WTC11 (cell line): Measurements from ENCODE around the gene METTL5. TPM values are rescaled to one million over a fixed set of nuclear protein-coding genes. Genes with fewer than 3 reads are reported as not detected.
A peak's percentile ranks its signal among the peaks of the same experiment; 100 is the strongest.
"Not testable (repeated sequence)": the region's sequence is repeated elsewhere in the genome, so short reads cannot be mapped to it uniquely, and the experiment has no call there.

Experiments used
- ATAC-seq: fragments of 200-7000 bp; cut with Tn5 transposase; 2 replicates; pipeline ENCODE4 v1.10.0; 2021; ENCODE audit warnings: mild to moderate bottlenecking, moderate library complexity
- CTCF ChIA-PET: fragments of 300-600 bp; sonication (Branson Sonifier 250); formaldehyde crosslinking; loops from one replicate; lab custom pipeline; 2021; ENCODE audit warnings: antibody characterized with exemption; lab: Charles Lee
- POLR2A ChIA-PET: fragments of 350-600 bp; sonication (Branson Sonifier 250); formaldehyde crosslinking; loops from one replicate; lab custom pipeline; 2021; ENCODE audit warnings: antibody characterized with exemption; lab: Charles Lee
- DNase-seq: peaks from one replicate; pipeline ENCODE4 v3.0.0; 2021; ENCODE audit warnings: low spot score
- H3K27ac Mint-ChIP-seq: 2 replicates; pipeline ENCODE4 v1.8.0; 2021; ENCODE audit warnings: mixed read lengths
- H3K27me3 Mint-ChIP-seq: 2 replicates; pipeline ENCODE4 v1.8.0; 2021; ENCODE audit warnings: low read depth, mild to moderate bottlenecking, moderate library complexity, mixed read lengths
- H3K36me3 Mint-ChIP-seq: 2 replicates; pipeline ENCODE4 v1.8.0; 2021; ENCODE audit warnings: mixed read lengths
- H3K4me1 Mint-ChIP-seq: 2 replicates; pipeline ENCODE4 v1.8.0; 2022; ENCODE audit warnings: mixed read lengths
- H3K4me3 Mint-ChIP-seq: 2 replicates; pipeline ENCODE4 v1.8.0; 2021; ENCODE audit warnings: mild to moderate bottlenecking, moderate library complexity, mixed read lengths
- H3K9me3 Mint-ChIP-seq: 2 replicates; pipeline ENCODE4 v1.8.0; 2021; ENCODE audit warnings: mixed read lengths
- ATF2 ChIP-seq: sonication (generic); formaldehyde crosslinking; IDR thresholded peaks from 2 replicates; pipeline ENCODE4 v1.8.1; 2022; ENCODE audit warnings: low read depth, missing genetic modification reagents, borderline replicate concordance
- ELF4 ChIP-seq: sonication (generic); formaldehyde crosslinking; IDR thresholded peaks from 2 replicates; pipeline ENCODE4 v1.8.1; 2022; ENCODE audit warnings: low read depth, mild to moderate bottlenecking, moderate library complexity, missing genetic modification reagents
- EMX1 ChIP-seq: fragments of 250-450 bp; sonication (Bioruptor Pico); IDR thresholded peaks from 2 replicates; pipeline ENCODE4 v1.8.0; 2021; ENCODE audit warnings: mild to moderate bottlenecking
- FOXJ3 ChIP-seq: sonication (generic); formaldehyde crosslinking; IDR thresholded peaks from 2 replicates; pipeline ENCODE4 v1.9.0; 2021; ENCODE audit warnings: missing genetic modification reagents, mild to moderate bottlenecking, borderline replicate concordance
- FOXP1 ChIP-seq: sonication (generic); formaldehyde crosslinking; IDR thresholded peaks from 2 replicates; pipeline ENCODE4 v1.8.0; 2022; ENCODE audit warnings: missing genetic modification reagents, mild to moderate bottlenecking, moderate library complexity, borderline replicate concordance
- GTF2I ChIP-seq: fragments of 250-450 bp; sonication (Bioruptor Pico); conservative IDR thresholded peaks from 2 replicates; pipeline ENCODE4 v1.4.0; 2021; ENCODE audit warnings: mild to moderate bottlenecking
- JAZF1 ChIP-seq: fragments of 250-450 bp; sonication (Bioruptor Pico); IDR thresholded peaks from 2 replicates; pipeline ENCODE4 v1.9.0; 2021; ENCODE audit warnings: moderate library complexity, mild to moderate bottlenecking, inconsistent platforms
- JUN ChIP-seq: sonication (generic); formaldehyde crosslinking; IDR thresholded peaks from 2 replicates; pipeline ENCODE4 v1.8.0; 2023; ENCODE audit warnings: mild to moderate bottlenecking, missing genetic modification reagents
- MAX ChIP-seq: sonication (generic); formaldehyde crosslinking; IDR thresholded peaks from 2 replicates; pipeline ENCODE4 v1.8.0; 2022; ENCODE audit warnings: mild to moderate bottlenecking, missing genetic modification reagents
- MLX ChIP-seq: sonication (generic); formaldehyde crosslinking; IDR thresholded peaks from 2 replicates; pipeline ENCODE4 v1.8.1; 2023; ENCODE audit warnings: mild to moderate bottlenecking, missing genetic modification reagents, moderate library complexity
- MYBL2 ChIP-seq: sonication (generic); formaldehyde crosslinking; IDR thresholded peaks from 2 replicates; pipeline ENCODE4 v1.8.1; 2023; ENCODE audit warnings: mild to moderate bottlenecking, moderate library complexity, missing genetic modification reagents
- RELA ChIP-seq: sonication (generic); formaldehyde crosslinking; IDR thresholded peaks from 2 replicates; pipeline ENCODE4 v1.8.1; 2022; ENCODE audit warnings: missing genetic modification reagents, mild to moderate bottlenecking, borderline replicate concordance
- RORB ChIP-seq: fragments of 250-450 bp; sonication (Bioruptor Pico); IDR thresholded peaks from 2 replicates; pipeline ENCODE4 v1.9.0; 2021; ENCODE audit warnings: mild to moderate bottlenecking
- SMAD3 ChIP-seq: sonication (generic); formaldehyde crosslinking; IDR thresholded peaks from 2 replicates; pipeline ENCODE4 v1.8.0; 2022; ENCODE audit warnings: missing genetic modification reagents, mild to moderate bottlenecking, borderline replicate concordance
- SOX15 ChIP-seq: fragments of 250-450 bp; sonication (Bioruptor Pico); IDR thresholded peaks from 2 replicates; pipeline ENCODE4 v1.9.0; 2021; ENCODE audit warnings: mild to moderate bottlenecking
- SP1 ChIP-seq: sonication (generic); formaldehyde crosslinking; conservative IDR thresholded peaks from 2 replicates; pipeline ENCODE4 v1.8.1; 2022; ENCODE audit warnings: missing genetic modification reagents
- ZNF396 ChIP-seq: fragments of 250-450 bp; sonication (Bioruptor Pico); IDR thresholded peaks from 2 replicates; pipeline ENCODE4 v1.8.0; 2021; ENCODE audit warnings: mild to moderate bottlenecking, moderate library complexity, borderline replicate concordance
- ZNF512 ChIP-seq: sonication (generic); formaldehyde crosslinking; IDR thresholded peaks from 2 replicates; pipeline ENCODE4 v1.8.1; 2022; ENCODE audit warnings: missing genetic modification reagents, borderline replicate concordance
- total RNA-seq: library from RNA; stranded (reverse); gene quantifications from 3 replicates; pipeline ENCODE4 v1.2.3, GENCODE V29; 2021
- TF ChIP-seq, protein P1 (sequence below): fragments of 250-450 bp; sonication (Bioruptor Pico); IDR thresholded peaks from 2 replicates; pipeline ENCODE4 v2.1.2; 2022; ENCODE audit warnings: mild to moderate bottlenecking, moderate library complexity
- TF ChIP-seq, protein P2 (sequence below): sonication (generic); formaldehyde crosslinking; IDR thresholded peaks from 2 replicates; pipeline ENCODE4 v1.8.1; 2022; ENCODE audit warnings: low read depth, mild to moderate bottlenecking, moderate library complexity, missing genetic modification reagents, borderline replicate concordance
- TF ChIP-seq, protein P3 (sequence below): sonication (generic); formaldehyde crosslinking; IDR thresholded peaks from 2 replicates; pipeline ENCODE4 v1.8.1; 2023; ENCODE audit warnings: mild to moderate bottlenecking, missing genetic modification reagents

The METTL5 gene
- total RNA-seq, 1 experiment from 2014 or later = 90.9 TPM

DNA sequence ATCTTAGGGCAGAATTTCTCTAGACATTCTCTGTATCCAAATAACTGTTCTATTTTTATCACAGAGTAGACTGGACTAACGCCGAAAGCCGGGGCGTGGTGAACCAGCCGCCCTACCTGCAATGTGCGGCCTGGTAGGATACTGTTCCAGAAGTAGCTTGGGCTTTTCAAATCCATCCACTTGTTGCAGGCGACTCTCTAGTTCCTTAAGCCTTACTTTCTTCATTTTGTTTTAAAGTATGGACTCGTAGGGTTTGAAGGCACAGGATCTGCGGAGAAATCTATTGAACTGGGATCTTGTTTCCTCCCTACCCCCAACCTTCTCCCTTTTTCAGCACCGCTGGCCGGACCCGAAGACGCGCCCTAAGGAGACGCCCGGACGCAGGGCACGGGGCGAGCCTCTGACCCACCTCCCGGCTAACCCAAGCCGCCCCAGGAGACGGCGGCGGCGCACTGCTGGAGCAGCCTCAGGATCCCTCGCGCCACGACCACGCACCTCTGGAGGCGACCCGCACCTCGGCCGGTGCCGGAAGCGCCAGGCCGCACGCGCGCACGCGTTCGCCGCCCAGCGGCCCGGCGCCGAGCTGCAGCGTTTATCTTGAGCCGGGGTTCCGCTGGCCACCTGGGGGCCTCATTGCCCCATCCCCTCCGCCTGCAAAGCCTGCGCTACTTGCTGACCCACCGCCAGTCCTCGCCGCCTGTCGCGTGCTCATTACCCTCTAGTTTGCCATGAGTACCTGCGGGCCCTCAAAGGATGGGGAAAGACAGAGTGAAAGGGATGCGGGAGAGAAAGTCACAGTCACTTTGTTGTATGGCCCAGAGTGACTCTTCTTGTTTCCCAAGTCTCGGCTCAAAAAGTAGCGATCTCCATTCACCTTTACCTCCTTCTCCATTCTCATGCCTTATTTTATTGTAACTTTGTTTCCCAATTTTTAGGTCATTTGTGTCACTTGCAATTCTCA, at the start of gene METTL5 (continued):
- TF ChIP-seq JUN (CRISPR knock-in tag) = no peak; the same call in 1 of the 2 replicates
- no peak for TF ChIP-seq FOXJ3
- no peak for TF ChIP-seq JAZF1
- no peak for TF ChIP-seq GTF2I (CRISPR knock-in tag)
- peak; percentile 66; the same call in 1 of the 2 replicates for TF ChIP-seq ELF4 (CRISPR knock-in tag)
- TF ChIP-seq, protein P1, sequence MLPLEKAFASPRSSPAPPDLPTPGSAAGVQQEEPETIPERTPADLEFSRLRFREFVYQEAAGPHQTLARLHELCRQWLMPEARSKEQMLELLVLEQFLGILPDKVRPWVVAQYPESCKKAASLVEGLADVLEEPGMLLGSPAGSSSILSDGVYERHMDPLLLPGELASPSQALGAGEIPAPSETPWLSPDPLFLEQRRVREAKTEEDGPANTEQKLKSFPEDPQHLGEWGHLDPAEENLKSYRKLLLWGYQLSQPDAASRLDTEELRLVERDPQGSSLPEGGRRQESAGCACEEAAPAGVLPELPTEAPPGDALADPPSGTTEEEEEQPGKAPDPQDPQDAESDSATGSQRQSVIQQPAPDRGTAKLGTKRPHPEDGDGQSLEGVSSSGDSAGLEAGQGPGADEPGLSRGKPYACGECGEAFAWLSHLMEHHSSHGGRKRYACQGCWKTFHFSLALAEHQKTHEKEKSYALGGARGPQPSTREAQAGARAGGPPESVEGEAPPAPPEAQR = no peak
- no peak for TF ChIP-seq ZNF512 (CRISPR knock-in tag)
- TF ChIP-seq MYBL2 (CRISPR knock-in tag) = peak; percentile 94
- no peak for TF ChIP-seq ZNF396

DNA sequence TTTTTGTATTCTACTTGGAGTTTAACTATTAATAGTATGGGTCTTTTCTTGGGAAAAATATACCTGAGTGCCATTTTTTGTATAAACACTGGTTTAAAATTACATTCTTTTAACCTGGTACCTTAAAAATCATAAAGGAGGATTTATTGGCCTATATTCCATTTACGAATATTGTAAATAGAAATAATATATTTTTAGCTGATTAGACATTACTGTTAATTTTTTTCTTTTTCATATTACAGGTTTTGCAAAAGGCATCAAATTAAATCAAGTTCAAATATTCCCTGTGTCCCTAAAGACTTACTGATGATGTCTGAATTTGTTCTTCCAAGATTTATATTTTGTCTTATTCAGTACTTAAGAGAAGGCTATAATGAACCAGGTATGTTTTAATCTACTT, 47.3 kb upstream of the METTL5 start:
- TF ChIP-seq, protein P2, sequence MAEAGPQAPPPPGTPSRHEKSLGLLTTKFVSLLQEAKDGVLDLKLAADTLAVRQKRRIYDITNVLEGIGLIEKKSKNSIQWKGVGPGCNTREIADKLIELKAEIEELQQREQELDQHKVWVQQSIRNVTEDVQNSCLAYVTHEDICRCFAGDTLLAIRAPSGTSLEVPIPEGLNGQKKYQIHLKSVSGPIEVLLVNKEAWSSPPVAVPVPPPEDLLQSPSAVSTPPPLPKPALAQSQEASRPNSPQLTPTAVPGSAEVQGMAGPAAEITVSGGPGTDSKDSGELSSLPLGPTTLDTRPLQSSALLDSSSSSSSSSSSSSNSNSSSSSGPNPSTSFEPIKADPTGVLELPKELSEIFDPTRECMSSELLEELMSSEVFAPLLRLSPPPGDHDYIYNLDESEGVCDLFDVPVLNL = no peak
- TF ChIP-seq FOXJ3 (no peak), SP1 (CRISPR knock-in tag) (no peak), SMAD3 (CRISPR knock-in tag) (no peak), SOX15 (CRISPR knock-in tag) (no peak), RORB (CRISPR knock-in tag) (no peak), MLX (CRISPR knock-in tag) (no peak), MAX (CRISPR knock-in tag) (no peak), EMX1 (CRISPR knock-in tag) (no peak), ATF2 (no peak), RELA (CRISPR knock-in tag) (no peak), FOXP1 (CRISPR knock-in tag) (no peak)
- TF ChIP-seq, protein P3, sequence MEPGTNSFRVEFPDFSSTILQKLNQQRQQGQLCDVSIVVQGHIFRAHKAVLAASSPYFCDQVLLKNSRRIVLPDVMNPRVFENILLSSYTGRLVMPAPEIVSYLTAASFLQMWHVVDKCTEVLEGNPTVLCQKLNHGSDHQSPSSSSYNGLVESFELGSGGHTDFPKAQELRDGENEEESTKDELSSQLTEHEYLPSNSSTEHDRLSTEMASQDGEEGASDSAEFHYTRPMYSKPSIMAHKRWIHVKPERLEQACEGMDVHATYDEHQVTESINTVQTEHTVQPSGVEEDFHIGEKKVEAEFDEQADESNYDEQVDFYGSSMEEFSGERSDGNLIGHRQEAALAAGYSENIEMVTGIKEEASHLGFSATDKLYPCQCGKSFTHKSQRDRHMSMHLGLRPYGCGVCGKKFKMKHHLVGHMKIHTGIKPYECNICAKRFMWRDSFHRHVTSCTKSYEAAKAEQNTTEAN (CRISPR knock-in tag) = no peak
- Mint-ChIP-seq H3K9me3 (peaks cover 3% of the 10 kb centered on the region), H3K36me3 (peaks cover 2% of the 10 kb centered on the region; the same call in 1 of the 2 replicates), H3K27me3 (no peaks in the 10 kb centered on the region), H3K27ac (no peak overlapping the region), H3K4me3 (no peak overlapping the region), H3K4me1 (peaks cover 17% of the 10 kb centered on the region)
- ChIA-PET CTCF (no interaction called here), POLR2A (no interaction called here)
- no peak for DNase-seq
- no peak for ATAC-seq

GRCh38 chr2:169871369-169871768, 46.7 kb upstream of the METTL5 start:
- H3K36me3 Mint-ChIP-seq, H3K27me3 Mint-ChIP-seq, ATAC-seq, DNase-seq, POLR2A ChIA-PET, H3K9me3 Mint-ChIP-seq, H3K27ac Mint-ChIP-seq, H3K4me3 Mint-ChIP-seq: not testable (repeated sequence)
- CTCF ChIA-PET = interaction anchor here (0.6 to 0.7 kb wide), 2 partner anchors 419 to 1334 kb away, joined by 3 read pairs; no protein-coding TSS in a partner anchor
- H3K4me1 Mint-ChIP-seq = peaks cover 17% of the 10 kb centered on the region
